IMR-90 (cell line): ENCODE data around the gene SEPTIN5. TPM values are rescaled to one million over a fixed set of nuclear protein-coding genes. Genes with fewer than 3 reads are reported as not detected.

ENCODE experiments used
- ATAC-seq: fragments of 200-7000 bp; cut with Tn5 transposase; 2 replicates; pipeline ENCODE4 v1.9.1; 2020; ENCODE audit warnings: low read depth, mild to moderate bottlenecking, moderate library complexity
- BruUV-seq: library from RNA; stranded (reverse); fragments of 400-500 nt; replicated peaks from 2 replicates; lab custom pipeline; 2021; lab: Mats Ljungman, UMichigan
- CTCF ChIA-PET: fragments of 300-600 bp; formaldehyde crosslinking; extraction: SDS; loops from one replicate; lab custom pipeline; 2021; ENCODE audit warnings: antibody characterized with exemption; lab: Yijun Ruan, JAX
- POLR2A ChIA-PET: fragments of 300-600 bp; sonication (Branson Sonifier 250); formaldehyde crosslinking; loops from one replicate; lab custom pipeline; 2022; ENCODE audit warnings: antibody characterized with exemption; ENCODE audit not compliant: unreplicated experiment; lab: Charles Lee
- DNase-seq: peaks from one replicate; pipeline ENCODE4 v3.0.0; 2013
- H2AFZ ChIP-seq: replicated peaks from 2 replicates; pipeline ENCODE3; 2013; ENCODE audit warnings: low read length, mild to moderate bottlenecking; ENCODE audit not compliant: poor library complexity
- H2AK5ac ChIP-seq: 2 replicates; pipeline ENCODE4 v1.6.1; 2013; ENCODE audit warnings: low read depth, low read length, inconsistent platforms
- H2AK9ac ChIP-seq: replicated peaks from 2 replicates; pipeline ENCODE3; 2013; ENCODE audit warnings: mild to moderate bottlenecking, low read depth, low read length, moderate library complexity; ENCODE audit not compliant: poor library complexity
- H2BK120ac ChIP-seq: 2 replicates; pipeline ENCODE4 v1.6.1; 2013; ENCODE audit warnings: low read depth, low read length, inconsistent platforms
- H2BK15ac ChIP-seq: 3 replicates; pipeline ENCODE4 v1.6.1; 2013; ENCODE audit warnings: low read depth, low read length, inconsistent platforms
- H2BK20ac ChIP-seq: 2 replicates; pipeline ENCODE4 v1.6.1; 2013; ENCODE audit warnings: low read depth, mild to moderate bottlenecking, inconsistent platforms, low read length, moderate library complexity
- H2BK5ac ChIP-seq: 2 replicates; pipeline ENCODE4 v1.6.1; 2013; ENCODE audit warnings: mild to moderate bottlenecking, low read depth, low read length, inconsistent platforms; ENCODE audit not compliant: poor library complexity, severe bottlenecking
- H3K14ac ChIP-seq: replicated peaks from 2 replicates; pipeline ENCODE4 v1.6.1; 2013; ENCODE audit warnings: low read depth, low read length, inconsistent platforms
- H3K18ac ChIP-seq: 2 replicates; pipeline ENCODE4 v1.6.1; 2013; ENCODE audit warnings: low read depth, low read length, control low read depth
- H3K23ac ChIP-seq: 2 replicates; pipeline ENCODE4 v1.6.1; 2013; ENCODE audit warnings: low read depth, low read length, inconsistent platforms
- H3K27ac ChIP-seq: 2 replicates; pipeline ENCODE4 v1.5.1; 2013; ENCODE audit warnings: mild to moderate bottlenecking, control low read depth, low read length; ENCODE audit not compliant: insufficient read depth
- H3K27me3 ChIP-seq: 2 replicates; pipeline ENCODE4 v1.6.1; 2013; ENCODE audit warnings: low read length; ENCODE audit not compliant: control insufficient read depth, insufficient read depth
- H3K36me3 ChIP-seq: 2 replicates; pipeline ENCODE4 v1.6.1; 2013; ENCODE audit warnings: low read length, mixed read lengths; ENCODE audit not compliant: control insufficient read depth, insufficient read depth
- H3K4ac ChIP-seq: 2 replicates; pipeline ENCODE4 v1.6.1; 2013; ENCODE audit warnings: low read depth, low read length, inconsistent platforms
- H3K4me1 ChIP-seq: 2 replicates; pipeline ENCODE4 v1.6.1; 2013; ENCODE audit warnings: low read length, mixed read lengths; ENCODE audit not compliant: control insufficient read depth, insufficient read depth
- H3K4me2 ChIP-seq: 2 replicates; pipeline ENCODE4 v1.6.1; 2013; ENCODE audit warnings: low read depth, mild to moderate bottlenecking, control low read depth, low read length, moderate library complexity
- H3K4me3 ChIP-seq: 2 replicates; pipeline ENCODE4 v1.5.1; 2013; ENCODE audit warnings: low read depth, mild to moderate bottlenecking, control low read depth, low read length, moderate library complexity; ENCODE audit not compliant: insufficient read depth
- H3K56ac ChIP-seq: 2 replicates; pipeline ENCODE4 v1.6.1; 2013; ENCODE audit warnings: low read length, inconsistent platforms; ENCODE audit not compliant: insufficient read depth; ENCODE audit errors: extremely low read depth
- H3K79me1 ChIP-seq, 2 experiments: 2 replicates each; pipeline ENCODE4 v1.6.1; 2013; ENCODE audit warnings: low read length in 2 of 2, inconsistent platforms in 1 of 2, low read depth in 1 of 2
- H3K9ac ChIP-seq: 2 replicates; pipeline ENCODE4 v1.6.1; 2013; ENCODE audit warnings: low read depth, low read length, control low read depth
- H3K9me1 ChIP-seq: 2 replicates; pipeline ENCODE4 v1.6.1; 2013; ENCODE audit warnings: low read length, inconsistent platforms; ENCODE audit not compliant: insufficient read depth
- H3K9me3 ChIP-seq: 2 replicates; pipeline ENCODE4 v1.6.1; 2013; ENCODE audit warnings: low read length; ENCODE audit not compliant: control insufficient read depth, insufficient read depth
- H4K20me1 ChIP-seq: 2 replicates; pipeline ENCODE4 v1.6.1; 2013; ENCODE audit warnings: low read length, inconsistent platforms; ENCODE audit not compliant: insufficient read depth
- H4K5ac ChIP-seq: 2 replicates; pipeline ENCODE4 v1.6.1; 2013; ENCODE audit warnings: mild to moderate bottlenecking, low read depth, low read length, control low read depth
- H4K8ac ChIP-seq, 2 experiments: 2 replicates each; pipeline ENCODE4 v1.6.1; 2013; ENCODE audit warnings: low read depth in 2 of 2, low read length in 2 of 2, control low read depth in 1 of 2, inconsistent platforms in 1 of 2
- H4K91ac ChIP-seq: 2 replicates; pipeline ENCODE4 v1.6.1; 2013; ENCODE audit warnings: low read depth, low read length, inconsistent platforms; ENCODE audit not compliant: insufficient read depth
- FOS ChIP-seq: fragments of 150-350 bp; IDR thresholded peaks from 2 replicates; pipeline ENCODE4 v1.6.1; 2016; ENCODE audit warnings: low read depth, low read length
- WGBS, 2 experiments: methylation state at CpG; one replicate each; pipeline versions ENCODE4 v1.1.5 to v1.1.7; 2013; ENCODE audit warnings: missing lambda C conversion rate in 2 of 2; ENCODE audit not compliant: insufficient read length in 1 of 2; ENCODE audit errors: extremely low coverage in 2 of 2; 5-methylcytosine and 5-hydroxymethylcytosine counted together
- dilution Hi-C: fragments of 300-500 bp; cut with HindIII; formaldehyde crosslinking; loops from one replicate; pipeline ENCODE4 v1.14.3; 2018; ENCODE audit warnings: low sequenced_read_pairs; ENCODE audit not compliant: unreplicated experiment
- in situ Hi-C: fragments of 300-500 bp; cut with MboI; formaldehyde crosslinking; loops from 3 replicates; pipeline ENCODE4 v1.14.3; 2019; ENCODE audit warnings: low sequenced_read_pairs, inconsistent platforms, mixed read lengths
- intact Hi-C: fragments of 100-400 bp; cut with micrococcal nuclease; formaldehyde crosslinking; loops from 2 replicates; pipeline ENCODE4 v1.10.0; 2022
- polyA plus RNA-seq, 3 experiments: library from polyadenylated mRNA; depleted of rRNA; stranded (reverse); fragments of >200 nt; gene quantifications; 2 replicates each; pipeline ENCODE4 v1.2.3, GENCODE V29; 2012; ENCODE audit warnings: low replicate concordance in 1 of 3
- total RNA-seq: library from RNA; depleted of rRNA; stranded (reverse); fragments of >200 nt; gene quantifications from 2 replicates; pipeline ENCODE4 v1.2.3, GENCODE V29; 2012

Gene SEPTIN5
- total and polyA plus RNA-seq, 2 of the 4 experiments (the other 2 are of a cell fraction) = 16.8 to 20.7 TPM

DNA sequence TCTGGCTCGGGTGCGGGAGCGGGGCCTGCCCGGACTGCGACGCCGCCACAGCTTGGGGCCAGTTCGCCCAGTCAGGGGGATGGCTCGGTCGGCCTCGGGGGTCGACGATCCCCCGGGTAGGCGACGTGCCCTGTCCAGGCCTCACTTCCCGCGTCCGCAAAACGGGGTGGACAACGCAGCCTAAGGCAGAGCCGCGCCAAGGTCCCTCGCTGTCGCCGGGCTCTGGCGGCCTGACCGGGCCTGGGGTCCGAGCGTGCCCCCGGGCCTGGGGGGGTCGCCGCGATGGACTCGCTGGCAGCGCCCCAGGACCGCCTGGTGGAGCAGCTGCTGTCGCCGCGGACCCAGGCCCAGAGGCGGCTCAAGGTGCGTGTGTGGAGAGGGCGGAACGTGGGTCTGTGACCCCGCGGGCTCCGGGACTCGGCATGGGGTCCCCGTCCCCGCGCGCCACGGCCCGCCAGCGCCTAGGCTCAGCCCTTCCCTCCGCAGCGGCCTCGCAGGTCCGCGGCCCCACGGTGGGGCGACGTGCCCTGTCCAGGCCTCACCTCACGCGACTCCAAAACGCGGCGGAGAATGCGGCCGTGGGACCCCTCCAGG lies 4.2 kb downstream of the SEPTIN5 start:
- H3K23ac ChIP-seq = peak overlapping the region; percentile 59; the same call in 1 of the 2 replicates
- ChIA-PET CTCF (no interaction called here), POLR2A (no interaction called here)
- peaks cover 12% of the 10 kb centered on the region; the same call in 1 of the 2 replicates for H3K27me3 ChIP-seq
- peak overlapping the region; percentile 71 for H3K4me3 ChIP-seq
- peak overlapping the region; percentile 88 for H3K4ac ChIP-seq
- peak overlapping the region; percentile 82 for H3K9ac ChIP-seq
- peaks cover 6% of the 10 kb centered on the region; the same call in 1 of the 2 replicates for H4K20me1 ChIP-seq
- peaks cover 15% of the 10 kb centered on the region for H3K4me1 ChIP-seq
- H3K9me3 ChIP-seq = no peaks in the 10 kb centered on the region
- no peak overlapping the region for H3K56ac ChIP-seq
- H3K9me1 ChIP-seq = peaks cover 7% of the 10 kb centered on the region
- H4K91ac ChIP-seq = peak overlapping the region; percentile 21; the same call in 1 of the 2 replicates
- H2AFZ ChIP-seq = peak overlapping the region; percentile 98
- no peak for TF ChIP-seq FOS
- in situ Hi-C loops (no loop called here), intact Hi-C loops (loop anchor here (1.0 kb wide), 2 partner anchors 39 to 86 kb away; no protein-coding TSS in a partner anchor), dilution Hi-C loops (no loop called here)
- H4K8ac ChIP-seq = peak overlapping the region; percentile 71 to 87; a peak in 3 of 4 replicates
- peak overlapping the region; percentile 58 for H3K18ac ChIP-seq
- BruUV-seq = no TSS peak
- no peak for DNase-seq
- 2% methylated on average over 40 of the region's 70 CpGs; no CpG with 5 or more reads in 1 of the 2 experiments for WGBS, 2 experiments
- 0 out of 2 replicates have a peak overlapping the region, but pooled peaks have one; percentile 66 for H3K14ac ChIP-seq
- peak overlapping the region; percentile 59; the same call in 1 of the 2 replicates for H4K5ac ChIP-seq
- peaks cover 16% of the 10 kb centered on the region for H3K36me3 ChIP-seq
- no peak for ATAC-seq
- H2BK5ac ChIP-seq = peak overlapping the region; percentile 43
- H2AK9ac ChIP-seq = peak overlapping the region; percentile 92
- H3K27ac ChIP-seq = peak overlapping the region; percentile 38; the same call in 1 of the 2 replicates
- H2BK120ac ChIP-seq = 0 out of 2 replicates have a peak overlapping the region, but pooled peaks have one; percentile 60
- no peak overlapping the region; the same call in 2 of the 3 replicates for H2BK15ac ChIP-seq
- peak overlapping the region; percentile 82; the same call in 1 of the 2 replicates for H2AK5ac ChIP-seq
- H3K4me2 ChIP-seq = peak overlapping the region; percentile 93
- no peak overlapping the region for H2BK20ac ChIP-seq
- H3K79me1 ChIP-seq = peaks cover 0 to 4% of the 10 kb centered on the region in 2 experiments; a peak in 1 of 4 replicates
